ENCODE results near the gene UBE2M.

Gene UBE2M

GRCh38 chr19:58550362-58551122 is 7.9 kb downstream of the UBE2M start:
- TF ChIP-seq ZFX (IDR thresholded peaks at IDR 0.05) (no peak), CTCF (conservative IDR thresholded peaks at IDR 0.05) (no peak)
- H3K27ac ChIP-seq = no peak overlapping the region

- TF ChIP-seq CTCF (conservative IDR thresholded peaks at IDR 0.05) (no peak), ZFX (IDR thresholded peaks at IDR 0.05) (no peak)
- no peak overlapping the region for H3K27ac ChIP-seq
Measured at GRCh38 chr19:58549664-58550361, 8.6 kb downstream of the UBE2M start.

- H3K27ac ChIP-seq = no peak overlapping the region
- TF ChIP-seq ZFX (IDR thresholded peaks at IDR 0.05) = no peak
- no peak for TF ChIP-seq CTCF (conservative IDR thresholded peaks at IDR 0.05)
Measured at GRCh38 chr19:58548859-58549663, 9.3 kb downstream of the UBE2M start.

- no peak overlapping the region for H3K27ac ChIP-seq
- TF ChIP-seq ZFX (IDR thresholded peaks at IDR 0.05) (no peak), CTCF (conservative IDR thresholded peaks at IDR 0.05) (no peak)
Measured at GRCh38 chr19:58547323-58548312, 10.8 kb downstream of the UBE2M start.

GRCh38 chr19:58546019-58546530 is 12.3 kb downstream of the UBE2M start:
- TF ChIP-seq CTCF (conservative IDR thresholded peaks at IDR 0.05) (no peak), ZFX (IDR thresholded peaks at IDR 0.05) (no peak)

GRCh38 chr19:58545286-58546018 is 13.0 kb downstream of the UBE2M start:
- H3K27ac ChIP-seq = peak overlapping the region; percentile 92
- TF ChIP-seq CTCF (conservative IDR thresholded peaks at IDR 0.05) = no peak

More at GRCh38 chr19:58546019-58546530, 12.3 kb downstream of the UBE2M start:
- peak overlapping the region; percentile 92 for H3K27ac ChIP-seq

All from C4-2B (cell line).